ENCODE data around the gene C16orf46. TPM values are rescaled to one million over a fixed set of nuclear protein-coding genes. Genes with fewer than 3 reads are reported as not detected.

Gene C16orf46
- total RNA-seq, 1 donor from 2014 or later, result 0.35 TPM

DNA sequence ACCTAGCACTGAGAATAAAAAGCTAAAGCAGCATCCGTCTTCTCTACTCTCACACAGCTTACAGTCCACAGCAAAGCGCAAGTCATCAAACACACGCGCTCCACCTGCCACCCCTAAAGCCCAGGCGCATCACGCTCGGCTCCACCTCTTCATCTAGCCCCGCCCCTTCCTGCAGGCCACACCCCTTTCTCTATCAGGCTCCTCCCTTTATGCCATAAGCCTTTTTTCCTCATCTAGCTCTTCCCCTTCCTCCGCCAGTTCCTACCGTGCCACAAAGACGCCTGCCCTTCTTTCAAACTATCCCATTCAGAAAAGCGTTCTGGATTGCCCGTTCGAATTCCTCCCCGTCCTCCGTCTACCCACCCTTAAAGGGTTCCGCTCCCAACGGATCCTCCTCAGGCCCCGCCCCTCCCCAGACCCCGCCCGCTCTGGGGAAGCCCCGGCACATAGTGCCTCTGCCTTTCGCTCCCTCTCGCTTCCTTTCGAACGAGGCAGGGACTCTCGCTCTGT lies 417 bp downstream of the C16orf46 start:
- Mint-ChIP-seq H3K36me3 (ENCODE audit: low read depth) (no peaks in the 10 kb centered on the region), H3K27me3 (ENCODE audit: low read depth) (no peaks in the 10 kb centered on the region), H3K9me3 (ENCODE audit: low read depth) (no peaks in the 10 kb centered on the region), H3K4me1 (ENCODE audit: low read depth) (peaks cover 5% of the 10 kb centered on the region), H3K27ac (ENCODE audit: unreplicated experiment) (no peak overlapping the region), H3K4me3 (ENCODE audit: unreplicated experiment) (no peak overlapping the region)
- TF ChIP-seq, protein P1, sequence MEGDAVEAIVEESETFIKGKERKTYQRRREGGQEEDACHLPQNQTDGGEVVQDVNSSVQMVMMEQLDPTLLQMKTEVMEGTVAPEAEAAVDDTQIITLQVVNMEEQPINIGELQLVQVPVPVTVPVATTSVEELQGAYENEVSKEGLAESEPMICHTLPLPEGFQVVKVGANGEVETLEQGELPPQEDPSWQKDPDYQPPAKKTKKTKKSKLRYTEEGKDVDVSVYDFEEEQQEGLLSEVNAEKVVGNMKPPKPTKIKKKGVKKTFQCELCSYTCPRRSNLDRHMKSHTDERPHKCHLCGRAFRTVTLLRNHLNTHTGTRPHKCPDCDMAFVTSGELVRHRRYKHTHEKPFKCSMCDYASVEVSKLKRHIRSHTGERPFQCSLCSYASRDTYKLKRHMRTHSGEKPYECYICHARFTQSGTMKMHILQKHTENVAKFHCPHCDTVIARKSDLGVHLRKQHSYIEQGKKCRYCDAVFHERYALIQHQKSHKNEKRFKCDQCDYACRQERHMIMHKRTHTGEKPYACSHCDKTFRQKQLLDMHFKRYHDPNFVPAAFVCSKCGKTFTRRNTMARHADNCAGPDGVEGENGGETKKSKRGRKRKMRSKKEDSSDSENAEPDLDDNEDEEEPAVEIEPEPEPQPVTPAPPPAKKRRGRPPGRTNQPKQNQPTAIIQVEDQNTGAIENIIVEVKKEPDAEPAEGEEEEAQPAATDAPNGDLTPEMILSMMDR (IDR thresholded peaks at IDR 0.05), result no peak
- no peak for DNase-seq (ENCODE audit: low spot score)

DNA sequence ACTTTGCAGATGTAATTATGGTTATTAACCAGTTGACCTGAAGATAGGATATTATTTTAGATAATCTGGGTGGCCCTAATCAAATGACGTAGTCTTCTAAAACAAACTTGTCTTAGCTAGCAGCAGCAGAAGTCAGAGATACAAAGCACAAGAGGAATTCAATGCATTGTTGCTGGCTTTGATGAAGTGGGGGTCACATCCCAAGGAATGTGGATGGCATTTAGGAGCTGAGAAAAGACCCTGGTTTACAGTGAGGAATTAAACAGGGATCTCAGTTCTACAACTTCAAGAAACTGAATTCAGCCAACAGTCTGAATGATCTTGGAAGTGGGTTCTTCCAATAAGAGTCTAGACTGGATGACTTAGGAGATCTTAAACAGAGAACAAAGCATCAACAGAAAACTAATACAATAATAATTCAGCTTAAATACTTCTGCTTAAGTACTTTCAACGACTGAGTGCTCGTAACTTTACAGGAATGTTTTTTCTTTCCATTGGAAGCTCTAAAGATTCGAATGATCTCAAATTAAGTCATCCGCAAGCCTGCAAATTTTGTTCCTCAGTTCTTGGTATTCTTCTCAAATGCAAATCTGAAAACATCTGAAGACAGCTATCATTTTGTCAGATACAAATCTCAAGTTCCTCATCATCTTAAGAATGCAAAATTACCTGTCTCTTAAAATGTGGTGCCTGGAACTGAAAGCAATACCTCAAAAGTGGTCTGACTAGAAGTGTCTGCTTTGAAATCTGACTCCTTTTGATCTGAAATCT lies 3.3 kb downstream of the C16orf46 start:
- no peak for DNase-seq (ENCODE audit: low spot score)
- no peaks in the 10 kb centered on the region for H3K27me3 Mint-ChIP-seq (ENCODE audit: low read depth)
- no peak overlapping the region for H3K27ac Mint-ChIP-seq (ENCODE audit: unreplicated experiment)
- no peaks in the 10 kb centered on the region for H3K36me3 Mint-ChIP-seq (ENCODE audit: low read depth)
- H3K4me1 Mint-ChIP-seq (ENCODE audit: low read depth), result peaks cover 5% of the 10 kb centered on the region
- TF ChIP-seq, protein P1 (IDR thresholded peaks at IDR 0.05), result no peak
- H3K9me3 Mint-ChIP-seq (ENCODE audit: low read depth), result no peaks in the 10 kb centered on the region
- no peak overlapping the region for H3K4me3 Mint-ChIP-seq (ENCODE audit: unreplicated experiment)

DNA sequence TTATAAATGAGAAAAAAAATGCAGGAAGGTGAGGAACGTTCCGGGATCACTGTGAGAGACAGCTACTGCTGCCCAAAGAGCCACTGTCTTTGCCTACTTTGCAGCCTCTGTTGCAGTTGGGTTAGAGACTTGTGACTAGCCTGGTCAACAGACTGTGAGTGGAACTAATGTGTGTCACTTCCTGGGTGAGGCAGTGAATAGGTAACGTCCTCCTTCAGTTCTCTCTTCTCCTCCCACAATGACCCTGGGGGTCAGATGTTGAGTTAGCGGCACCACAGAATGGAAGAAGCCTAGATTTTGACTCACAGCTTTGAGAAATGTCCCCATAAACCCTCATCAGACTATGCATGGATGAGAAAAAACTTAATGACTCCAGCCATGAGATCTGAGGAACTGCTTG lies 5.2 kb downstream of the C16orf46 start:
- Mint-ChIP-seq H3K9me3 (ENCODE audit: low read depth) (no peaks in the 10 kb centered on the region), H3K4me1 (ENCODE audit: low read depth) (no peaks in the 10 kb centered on the region), H3K27me3 (ENCODE audit: low read depth) (no peaks in the 10 kb centered on the region), H3K4me3 (ENCODE audit: unreplicated experiment) (no peak overlapping the region), H3K27ac (ENCODE audit: unreplicated experiment) (no peak overlapping the region), H3K36me3 (ENCODE audit: low read depth) (no peaks in the 10 kb centered on the region)
- DNase-seq (ENCODE audit: low spot score), result no peak
- TF ChIP-seq, protein P1 (IDR thresholded peaks at IDR 0.05), result no peak

DNA sequence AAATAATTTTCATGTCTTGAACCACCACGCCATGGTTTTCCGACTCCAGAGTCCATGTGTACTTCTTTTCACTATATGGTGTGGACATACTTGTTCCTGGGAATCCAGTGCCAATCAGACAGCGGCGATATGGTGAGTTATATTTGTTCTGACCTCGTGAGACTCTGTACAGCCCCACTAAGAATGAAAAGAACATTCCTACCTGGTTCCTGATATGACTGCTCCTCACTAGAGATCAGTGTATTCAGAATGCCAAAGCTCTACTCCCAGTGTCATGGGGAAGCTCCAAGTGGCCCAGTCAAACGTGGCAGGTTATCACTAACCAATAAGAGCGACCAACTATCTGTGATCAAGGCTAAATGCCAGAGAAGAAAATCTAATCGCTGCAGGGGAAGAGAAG lies 6.1 kb downstream of the C16orf46 start:
- H3K36me3 Mint-ChIP-seq (ENCODE audit: low read depth), result no peaks in the 10 kb centered on the region
- TF ChIP-seq, protein P1 (IDR thresholded peaks at IDR 0.05), result no peak
- H3K9me3 Mint-ChIP-seq (ENCODE audit: low read depth), result no peaks in the 10 kb centered on the region
- DNase-seq (ENCODE audit: low spot score), result no peak
- no peak overlapping the region for H3K4me3 Mint-ChIP-seq (ENCODE audit: unreplicated experiment)
- no peaks in the 10 kb centered on the region for H3K4me1 Mint-ChIP-seq (ENCODE audit: low read depth)
- no peak overlapping the region for H3K27ac Mint-ChIP-seq (ENCODE audit: unreplicated experiment)
- no peaks in the 10 kb centered on the region for H3K27me3 Mint-ChIP-seq (ENCODE audit: low read depth)

DNA sequence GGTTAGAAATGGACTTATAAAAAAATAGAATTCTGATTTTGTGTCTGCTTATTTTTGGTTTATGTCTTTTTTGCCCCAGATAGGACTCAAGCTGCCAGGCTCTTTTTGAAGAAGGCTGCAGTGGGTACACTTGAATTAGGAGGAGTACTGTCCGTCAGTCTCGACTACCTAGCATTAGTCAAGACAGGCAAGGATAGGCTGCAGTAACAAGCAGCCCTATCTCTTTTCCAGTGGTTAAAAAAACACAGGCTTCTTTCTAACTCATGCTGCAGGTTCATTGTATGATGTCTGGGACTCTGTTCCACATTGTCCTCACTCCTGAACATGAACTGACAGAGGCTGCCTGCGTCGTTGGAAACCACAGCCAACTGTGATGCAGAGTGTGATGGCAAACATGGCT lies 8.0 kb downstream of the C16orf46 start:
- Mint-ChIP-seq H3K4me1 (ENCODE audit: low read depth) (no peaks in the 10 kb centered on the region), H3K27ac (ENCODE audit: unreplicated experiment) (no peak overlapping the region), H3K9me3 (ENCODE audit: low read depth) (no peaks in the 10 kb centered on the region), H3K36me3 (ENCODE audit: low read depth) (no peaks in the 10 kb centered on the region), H3K4me3 (ENCODE audit: unreplicated experiment) (no peak overlapping the region), H3K27me3 (ENCODE audit: low read depth) (no peaks in the 10 kb centered on the region)
- TF ChIP-seq, protein P1 (IDR thresholded peaks at IDR 0.05), result no peak
- DNase-seq (ENCODE audit: low spot score), result no peak
